ENCODE measurements around the gene PRICKLE2.
"Not testable (repeated sequence)": the region's sequence is repeated elsewhere in the genome, so short reads cannot be mapped to it uniquely, and the experiment has no call there.

PRICKLE2 gene

DNA sequence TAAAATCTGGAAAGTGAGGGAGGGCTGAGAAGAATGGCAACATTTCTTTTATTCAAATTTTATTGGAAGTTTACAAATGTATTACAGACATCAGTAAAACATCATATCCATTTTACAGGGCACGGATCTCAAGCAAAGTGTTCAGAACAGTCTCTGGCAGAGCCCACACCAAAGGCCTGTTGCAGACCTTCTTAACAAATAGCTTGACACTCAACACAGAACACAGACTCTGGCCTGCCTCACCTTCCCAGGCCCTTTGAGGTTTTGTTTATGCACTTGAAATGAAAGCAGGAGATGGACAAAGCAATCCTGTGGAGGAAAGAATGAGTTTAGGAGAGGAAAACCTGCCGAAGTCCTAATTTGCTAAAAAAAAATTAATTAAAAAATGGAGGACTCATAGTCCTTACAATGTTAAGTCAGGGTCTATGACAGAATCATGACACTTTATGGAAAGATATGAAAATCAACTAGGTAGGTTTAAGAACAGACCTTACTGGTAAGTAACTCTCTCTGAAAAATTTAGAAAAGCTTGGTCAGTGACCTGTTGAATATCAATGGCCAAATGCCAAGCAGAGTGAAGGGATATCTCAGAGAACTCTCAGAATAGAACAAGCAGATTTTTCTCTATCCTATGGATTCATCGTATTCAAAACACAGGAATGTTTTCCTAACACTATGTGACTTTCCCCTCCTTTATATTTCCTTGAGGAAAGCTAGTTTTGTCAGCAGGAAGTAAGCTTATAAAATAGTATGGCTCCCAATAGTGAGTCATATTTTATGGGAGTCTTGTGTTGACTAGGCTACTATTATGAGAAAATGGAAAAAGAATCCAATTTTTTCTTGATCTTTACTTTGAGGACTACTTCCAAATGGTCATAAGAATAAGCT, 131.2 kb downstream of the PRICKLE2 start:
- TF ChIP-seq, protein P1, sequence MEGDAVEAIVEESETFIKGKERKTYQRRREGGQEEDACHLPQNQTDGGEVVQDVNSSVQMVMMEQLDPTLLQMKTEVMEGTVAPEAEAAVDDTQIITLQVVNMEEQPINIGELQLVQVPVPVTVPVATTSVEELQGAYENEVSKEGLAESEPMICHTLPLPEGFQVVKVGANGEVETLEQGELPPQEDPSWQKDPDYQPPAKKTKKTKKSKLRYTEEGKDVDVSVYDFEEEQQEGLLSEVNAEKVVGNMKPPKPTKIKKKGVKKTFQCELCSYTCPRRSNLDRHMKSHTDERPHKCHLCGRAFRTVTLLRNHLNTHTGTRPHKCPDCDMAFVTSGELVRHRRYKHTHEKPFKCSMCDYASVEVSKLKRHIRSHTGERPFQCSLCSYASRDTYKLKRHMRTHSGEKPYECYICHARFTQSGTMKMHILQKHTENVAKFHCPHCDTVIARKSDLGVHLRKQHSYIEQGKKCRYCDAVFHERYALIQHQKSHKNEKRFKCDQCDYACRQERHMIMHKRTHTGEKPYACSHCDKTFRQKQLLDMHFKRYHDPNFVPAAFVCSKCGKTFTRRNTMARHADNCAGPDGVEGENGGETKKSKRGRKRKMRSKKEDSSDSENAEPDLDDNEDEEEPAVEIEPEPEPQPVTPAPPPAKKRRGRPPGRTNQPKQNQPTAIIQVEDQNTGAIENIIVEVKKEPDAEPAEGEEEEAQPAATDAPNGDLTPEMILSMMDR (IDR thresholded peaks at IDR 0.05; ENCODE audit: low read length) = no peak
- no peak for TF ChIP-seq EZH2 (IDR thresholded peaks at IDR 0.05; ENCODE audit: borderline replicate concordance, low read length)
- Histone ChIP-seq H3K9ac (ENCODE audit: low read length) (no peak overlapping the region), H3K4me3 (ENCODE audit: low read depth, low read length, poor library complexity, severe bottlenecking) (no peak overlapping the region), H2AFZ (ENCODE audit: low read length) (no peak overlapping the region), H3K79me2 (ENCODE audit: insufficient read depth, low read length) (no peaks in the 10 kb centered on the region), H4K20me1 (ENCODE audit: insufficient read depth, low read length) (no peaks in the 10 kb centered on the region), H3K36me3 (ENCODE audit: insufficient read depth, low read length) (no peaks in the 10 kb centered on the region), H3K27ac (ENCODE audit: low read depth, low read length, poor library complexity, severe bottlenecking) (no peak overlapping the region), H3K9me2 (ENCODE audit: low read depth, low read length) (no peaks in the 10 kb centered on the region), H3K4me1 (ENCODE audit: insufficient read depth, low read length, severe bottlenecking) (no peaks in the 10 kb centered on the region), H3K27me3 (ENCODE audit: insufficient read depth, low read length) (no peaks in the 10 kb centered on the region; the same call in 1 of the 2 replicates), H3K4me2 (ENCODE audit: low read length) (no peak overlapping the region), H3F3A (ENCODE audit: insufficient read depth, low read length) (no peaks in the 10 kb centered on the region), H3K9me3 (ENCODE audit: low read length) (no peaks in the 10 kb centered on the region)

DNA sequence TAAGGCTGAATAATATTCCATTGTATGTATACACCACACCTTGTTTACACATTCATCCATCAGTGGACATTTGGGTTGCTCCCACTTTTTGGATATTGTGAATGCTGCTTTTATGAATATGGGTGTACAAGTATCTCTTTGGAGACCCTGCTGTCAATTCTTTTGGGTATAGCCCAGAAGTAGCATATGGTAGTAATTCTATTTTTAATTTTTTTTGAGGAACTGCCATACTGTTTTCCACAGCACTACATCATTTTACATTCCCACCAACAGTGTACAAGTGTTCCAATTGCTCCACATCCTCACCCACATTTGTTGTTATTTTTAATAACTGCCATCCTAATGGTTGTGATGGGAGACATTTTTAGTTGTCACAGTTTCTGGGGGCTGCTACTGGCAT, 132.1 kb downstream of the PRICKLE2 start:
- no peaks in the 10 kb centered on the region for H4K20me1 ChIP-seq (ENCODE audit: insufficient read depth, low read length)
- no peak for TF ChIP-seq EZH2 (IDR thresholded peaks at IDR 0.05; ENCODE audit: borderline replicate concordance, low read length)
- TF ChIP-seq, protein P1 (IDR thresholded peaks at IDR 0.05; ENCODE audit: low read length) = no peak
- no peaks in the 10 kb centered on the region for H3F3A ChIP-seq (ENCODE audit: insufficient read depth, low read length)
- H3K4me2 ChIP-seq (ENCODE audit: low read length) = no peak overlapping the region
- H3K79me2 ChIP-seq (ENCODE audit: insufficient read depth, low read length) = no peaks in the 10 kb centered on the region
- H3K4me1 ChIP-seq (ENCODE audit: insufficient read depth, low read length, severe bottlenecking) = no peaks in the 10 kb centered on the region
- no peak overlapping the region for H3K27ac ChIP-seq (ENCODE audit: low read depth, low read length, poor library complexity, severe bottlenecking)
- H3K9ac ChIP-seq (ENCODE audit: low read length) = no peak overlapping the region
- H2AFZ ChIP-seq (ENCODE audit: low read length) = no peak overlapping the region
- H3K27me3 ChIP-seq (ENCODE audit: insufficient read depth, low read length) = no peaks in the 10 kb centered on the region; the same call in 1 of the 2 replicates
- H3K9me3 ChIP-seq (ENCODE audit: low read length) = no peaks in the 10 kb centered on the region
- no peak overlapping the region for H3K4me3 ChIP-seq (ENCODE audit: low read depth, low read length, poor library complexity, severe bottlenecking)
- no peaks in the 10 kb centered on the region for H3K36me3 ChIP-seq (ENCODE audit: insufficient read depth, low read length)
- no peaks in the 10 kb centered on the region for H3K9me2 ChIP-seq (ENCODE audit: low read depth, low read length)

DNA sequence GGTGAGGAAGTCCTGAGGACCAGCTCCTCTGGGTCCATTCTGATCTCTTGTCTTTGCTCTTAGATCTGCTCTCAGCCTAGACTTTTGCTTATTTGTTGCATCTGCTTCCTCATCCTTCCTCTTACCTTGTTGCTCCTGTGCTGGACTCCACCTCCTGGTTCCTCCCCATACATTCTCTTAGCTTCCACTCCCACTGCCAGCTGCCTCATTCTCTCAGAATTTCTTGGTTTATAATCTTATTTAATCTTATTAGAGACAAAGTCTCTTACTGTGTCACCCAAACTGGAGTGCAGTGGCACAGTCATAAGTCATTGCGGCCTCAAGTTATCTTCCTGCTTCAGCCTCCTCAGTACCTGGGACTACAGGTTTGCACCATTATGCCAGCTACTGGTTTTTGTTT, 133.8 kb downstream of the PRICKLE2 start:
- no peak overlapping the region for H3K27ac ChIP-seq (ENCODE audit: low read depth, low read length, poor library complexity, severe bottlenecking)

DNA sequence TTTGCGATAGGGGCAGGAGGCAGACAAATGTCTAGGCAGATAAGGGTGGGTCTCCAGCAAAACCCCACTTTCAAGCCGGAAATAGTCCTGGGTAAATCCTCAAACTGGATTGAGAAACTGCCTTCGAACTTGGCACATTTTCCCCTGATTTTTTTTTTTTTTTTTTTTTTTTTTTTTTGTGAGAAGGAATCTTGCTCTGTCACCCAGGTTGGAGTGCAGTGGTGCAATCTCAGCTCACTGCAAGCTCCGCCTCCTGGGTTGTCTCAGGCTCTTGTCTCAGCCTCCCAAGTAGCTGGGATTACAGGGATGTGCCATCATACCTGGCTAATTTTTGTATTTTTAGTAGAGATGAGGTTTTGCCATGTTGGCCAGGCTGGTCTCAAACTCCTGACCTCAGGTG, 135.9 kb downstream of the PRICKLE2 start:
- H3F3A ChIP-seq (ENCODE audit: insufficient read depth, low read length); H3K36me3 ChIP-seq (ENCODE audit: insufficient read depth, low read length); H3K27me3 ChIP-seq (ENCODE audit: insufficient read depth, low read length); H3K27ac ChIP-seq (ENCODE audit: low read depth, low read length, poor library complexity, severe bottlenecking); H3K9me2 ChIP-seq (ENCODE audit: low read depth, low read length); H3K4me3 ChIP-seq (ENCODE audit: low read depth, low read length, poor library complexity, severe bottlenecking); H3K9me3 ChIP-seq (ENCODE audit: low read length); H3K4me2 ChIP-seq (ENCODE audit: low read length); H4K20me1 ChIP-seq (ENCODE audit: insufficient read depth, low read length); H3K9ac ChIP-seq (ENCODE audit: low read length); H3K4me1 ChIP-seq (ENCODE audit: insufficient read depth, low read length, severe bottlenecking); H3K79me2 ChIP-seq (ENCODE audit: insufficient read depth, low read length); H2AFZ ChIP-seq (ENCODE audit: low read length): not testable (repeated sequence)

More for the DNA sequence above, 133.8 kb downstream of the PRICKLE2 start:
- Histone ChIP-seq H2AFZ (ENCODE audit: low read length) (no peak overlapping the region), H3K4me2 (ENCODE audit: low read length) (no peak overlapping the region), H3K4me3 (ENCODE audit: low read depth, low read length, poor library complexity, severe bottlenecking) (no peak overlapping the region), H4K20me1 (ENCODE audit: insufficient read depth, low read length) (no peaks in the 10 kb centered on the region), H3K79me2 (ENCODE audit: insufficient read depth, low read length) (no peaks in the 10 kb centered on the region), H3K9me3 (ENCODE audit: low read length) (no peaks in the 10 kb centered on the region), H3K27me3 (ENCODE audit: insufficient read depth, low read length) (no peaks in the 10 kb centered on the region; the same call in 1 of the 2 replicates), H3K4me1 (ENCODE audit: insufficient read depth, low read length, severe bottlenecking) (no peaks in the 10 kb centered on the region), H3K36me3 (ENCODE audit: insufficient read depth, low read length) (no peaks in the 10 kb centered on the region), H3F3A (ENCODE audit: insufficient read depth, low read length) (no peaks in the 10 kb centered on the region), H3K9me2 (ENCODE audit: low read depth, low read length) (no peaks in the 10 kb centered on the region), H3K9ac (ENCODE audit: low read length) (no peak overlapping the region)
- TF ChIP-seq EZH2 (IDR thresholded peaks at IDR 0.05; ENCODE audit: borderline replicate concordance, low read length) = no peak
- TF ChIP-seq, protein P1 (IDR thresholded peaks at IDR 0.05; ENCODE audit: low read length) = no peak
